Measurements from ENCODE around the gene CRYBA4. TPM values are rescaled to one million over a fixed set of nuclear protein-coding genes. Genes with fewer than 3 reads are reported as not detected.

The CRYBA4 gene
- total and polyA plus RNA-seq, 10 of the 15 experiments (the other 5 are each of a cell fraction or from before 2014, with no cell fraction given): 0.12 to 0.17 TPM; not detected in 8

DNA sequence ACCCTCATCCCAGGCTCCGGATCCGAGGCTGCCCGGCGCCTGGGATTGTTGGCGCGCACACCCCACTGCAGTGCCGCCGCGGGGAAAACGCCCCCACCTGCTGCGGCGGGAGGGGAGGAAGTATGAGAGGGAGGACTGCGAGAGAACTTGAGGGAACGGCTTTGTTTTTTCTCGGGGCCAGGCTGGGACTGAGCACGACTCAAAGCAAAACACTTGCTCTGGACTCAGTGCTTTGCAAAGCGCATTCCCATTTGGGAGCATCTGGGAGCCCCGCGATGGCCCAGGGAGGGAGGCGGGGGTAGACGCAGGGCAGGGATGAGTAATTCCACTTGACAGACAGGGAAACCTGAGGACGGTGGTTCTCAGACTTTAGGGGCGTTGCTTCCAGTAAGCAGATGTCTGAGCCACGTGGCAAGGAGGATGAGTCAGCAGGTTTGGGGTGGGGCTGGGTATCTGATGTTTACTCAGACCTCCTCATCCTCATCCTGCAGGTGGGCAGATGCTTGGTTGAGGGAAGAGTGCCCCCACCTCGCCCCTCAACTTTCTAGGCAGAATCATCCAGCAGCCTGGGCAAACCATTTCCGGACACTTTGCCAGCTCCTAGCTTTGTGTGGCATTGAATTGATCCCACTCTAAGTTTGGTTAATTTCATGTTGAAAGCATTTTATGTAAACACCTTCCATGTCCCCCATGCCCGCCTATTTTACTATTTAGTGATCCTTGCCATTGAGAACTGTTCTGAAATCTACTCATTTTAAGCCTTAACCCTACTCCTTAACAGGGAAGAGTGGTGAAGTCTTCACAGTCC lies 37.1 kb downstream of the CRYBA4 start (continued):
- TF ChIP-seq, protein P1, sequence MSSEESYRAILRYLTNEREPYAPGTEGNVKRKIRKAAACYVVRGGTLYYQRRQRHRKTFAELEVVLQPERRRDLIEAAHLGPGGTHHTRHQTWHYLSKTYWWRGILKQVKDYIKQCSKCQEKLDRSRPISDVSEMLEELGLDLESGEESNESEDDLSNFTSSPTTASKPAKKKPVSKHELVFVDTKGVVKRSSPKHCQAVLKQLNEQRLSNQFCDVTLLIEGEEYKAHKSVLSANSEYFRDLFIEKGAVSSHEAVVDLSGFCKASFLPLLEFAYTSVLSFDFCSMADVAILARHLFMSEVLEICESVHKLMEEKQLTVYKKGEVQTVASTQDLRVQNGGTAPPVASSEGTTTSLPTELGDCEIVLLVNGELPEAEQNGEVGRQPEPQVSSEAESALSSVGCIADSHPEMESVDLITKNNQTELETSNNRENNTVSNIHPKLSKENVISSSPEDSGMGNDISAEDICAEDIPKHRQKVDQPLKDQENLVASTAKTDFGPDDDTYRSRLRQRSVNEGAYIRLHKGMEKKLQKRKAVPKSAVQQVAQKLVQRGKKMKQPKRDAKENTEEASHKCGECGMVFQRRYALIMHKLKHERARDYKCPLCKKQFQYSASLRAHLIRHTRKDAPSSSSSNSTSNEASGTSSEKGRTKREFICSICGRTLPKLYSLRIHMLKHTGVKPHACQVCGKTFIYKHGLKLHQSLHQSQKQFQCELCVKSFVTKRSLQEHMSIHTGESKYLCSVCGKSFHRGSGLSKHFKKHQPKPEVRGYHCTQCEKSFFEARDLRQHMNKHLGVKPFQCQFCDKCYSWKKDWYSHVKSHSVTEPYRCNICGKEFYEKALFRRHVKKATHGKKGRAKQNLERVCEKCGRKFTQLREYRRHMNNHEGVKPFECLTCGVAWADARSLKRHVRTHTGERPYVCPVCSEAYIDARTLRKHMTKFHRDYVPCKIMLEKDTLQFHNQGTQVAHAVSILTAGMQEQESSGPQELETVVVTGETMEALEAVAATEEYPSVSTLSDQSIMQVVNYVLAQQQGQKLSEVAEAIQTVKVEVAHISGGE (CRISPR knock-in tag; IDR thresholded peaks at IDR 0.05): no peak
- TF ChIP-seq, protein P2, sequence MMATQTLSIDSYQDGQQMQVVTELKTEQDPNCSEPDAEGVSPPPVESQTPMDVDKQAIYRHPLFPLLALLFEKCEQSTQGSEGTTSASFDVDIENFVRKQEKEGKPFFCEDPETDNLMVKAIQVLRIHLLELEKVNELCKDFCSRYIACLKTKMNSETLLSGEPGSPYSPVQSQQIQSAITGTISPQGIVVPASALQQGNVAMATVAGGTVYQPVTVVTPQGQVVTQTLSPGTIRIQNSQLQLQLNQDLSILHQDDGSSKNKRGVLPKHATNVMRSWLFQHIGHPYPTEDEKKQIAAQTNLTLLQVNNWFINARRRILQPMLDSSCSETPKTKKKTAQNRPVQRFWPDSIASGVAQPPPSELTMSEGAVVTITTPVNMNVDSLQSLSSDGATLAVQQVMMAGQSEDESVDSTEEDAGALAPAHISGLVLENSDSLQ (IDR thresholded peaks at IDR 0.05): peak; percentile 93
- TF ChIP-seq EZH2 (IDR thresholded peaks at IDR 0.05; ENCODE audit: borderline replicate concordance, control insufficient read depth, low read depth, low read length): no peak
- 0 out of 2 replicates have a peak, but pooled peaks have one; percentile 46 for TF ChIP-seq GATAD2B (conservative IDR thresholded peaks at IDR 0.05; ENCODE audit: low read depth)
- no peak for TF ChIP-seq BCL11A (IDR thresholded peaks at IDR 0.05; ENCODE audit: low read depth, low read length)
- peak; percentile 80 for TF ChIP-seq RAD51 (IDR thresholded peaks at IDR 0.05)
- no peak for TF ChIP-seq KLF5 (IDR thresholded peaks at IDR 0.05; ENCODE audit: partially characterized antibody)
- no peak for TF ChIP-seq REST (IDR thresholded peaks at IDR 0.05; ENCODE audit: low read depth, low read length)
- TF ChIP-seq IRF4 (IDR thresholded peaks at IDR 0.05; ENCODE audit: low read depth, low read length): 0 out of 2 replicates have a peak, but pooled peaks have one; percentile 14
- no peak for TF ChIP-seq CHD1 (IDR thresholded peaks at IDR 0.05; ENCODE audit: low read depth, low read length)
- TF ChIP-seq HDAC6 (IDR thresholded peaks at IDR 0.05; ENCODE audit: unreplicated experiment): no peak
- peak; percentile 78 for TF ChIP-seq USF1 (IDR thresholded peaks at IDR 0.05; ENCODE audit: borderline replicate concordance, extremely low read length, insufficient read depth, low read depth, low read length)
- no peak for TF ChIP-seq SKIL (IDR thresholded peaks at IDR 0.05; ENCODE audit: low read depth, poor library complexity, severe bottlenecking)
- no peak for TF ChIP-seq CBFB (IDR thresholded peaks at IDR 0.05; ENCODE audit: low read depth)
- peak; percentile 85 for TF ChIP-seq IKZF1 (conservative IDR thresholded peaks at IDR 0.05)
- TF ChIP-seq ZZZ3 (IDR thresholded peaks at IDR 0.05; ENCODE audit: control insufficient read depth, insufficient read length, low read depth): no peak
- no peak for TF ChIP-seq BHLHE40 (IDR thresholded peaks at IDR 0.05; ENCODE audit: borderline replicate concordance in 1 of 2, low read depth in 2 of 2, low read length in 1 of 2)
